GM19468 (cell line): ENCODE measurements around the gene BCAR3.
"Not testable (repeated sequence)": the region's sequence is repeated elsewhere in the genome, so short reads cannot be mapped to it uniquely, and the experiment has no call there.

Experiments
- ATAC-seq: cut with Tn5 transposase; IDR thresholded peaks from one replicate; pipeline ENCODE4 v1.9.1; 2021; ENCODE audit warnings: mild to moderate bottlenecking, moderate library complexity, moderate number of reproducible peaks; ENCODE audit not compliant: unreplicated experiment; ENCODE audit errors: extremely low read depth

Gene BCAR3

GRCh38 chr1:93690921-93691789, 9.5 kb upstream of the BCAR3 start:
- no peak for ATAC-seq

GRCh38 chr1:93690341-93690740, 8.7 kb upstream of the BCAR3 start:
- no peak for ATAC-seq

- ATAC-seq: no peak
Measured at GRCh38 chr1:93689521-93690223, 8.0 kb upstream of the BCAR3 start.

GRCh38 chr1:93687542-93687941, 5.9 kb upstream of the BCAR3 start:
- no peak for ATAC-seq

- no peak for ATAC-seq
Measured at GRCh38 chr1:93686504-93687250, 5.0 kb upstream of the BCAR3 start.

- no peak for ATAC-seq
Measured at GRCh38 chr1:93685918-93686317, 4.3 kb upstream of the BCAR3 start.

GRCh38 chr1:93683234-93683633, 1.6 kb upstream of the BCAR3 start:
- no peak for ATAC-seq

GRCh38 chr1:93681989-93682412, 364 bp upstream of the BCAR3 start:
- no peak for ATAC-seq

GRCh38 chr1:93680420-93681100, 1.1 kb downstream of the BCAR3 start:
- no peak for ATAC-seq

- ATAC-seq: no peak
Measured at GRCh38 chr1:93680076-93680419, 1.6 kb downstream of the BCAR3 start.

- ATAC-seq: no peak
Measured at GRCh38 chr1:93679546-93679945, 2.1 kb downstream of the BCAR3 start.

GRCh38 chr1:93678946-93679480, 2.6 kb downstream of the BCAR3 start:
- no peak for ATAC-seq

- ATAC-seq: no peak
Measured at GRCh38 chr1:93678491-93678890, 3.1 kb downstream of the BCAR3 start.

GRCh38 chr1:93677729-93678128, 3.9 kb downstream of the BCAR3 start:
- ATAC-seq: no peak

- no peak for ATAC-seq
Measured at GRCh38 chr1:93676427-93676826, 5.2 kb downstream of the BCAR3 start.

GRCh38 chr1:93675931-93676330, 5.7 kb downstream of the BCAR3 start:
- no peak for ATAC-seq

- ATAC-seq: no peak
Measured at GRCh38 chr1:93675271-93675670, 6.4 kb downstream of the BCAR3 start.

- not testable (repeated sequence) for ATAC-seq
Measured at GRCh38 chr1:93674071-93674470, 7.6 kb downstream of the BCAR3 start.

- no peak for ATAC-seq
Measured at GRCh38 chr1:93673163-93673829, 8.3 kb downstream of the BCAR3 start.
